Hematopoietic multipotent progenitor cell treated with erythropoietin and hydrocortisone succinate and interleukin-3 and kit ligand, for 15 days (in vitro differentiated cells): ENCODE results near the gene DPPA3.
"Not testable (repeated sequence)": the region's sequence is repeated elsewhere in the genome, so short reads cannot be mapped to it uniquely, and the experiment has no call there.

Experiments used
- DNase-seq: peaks from one replicate; pipeline ENCODE4 v3.0.0-alpha.2; 2015; ENCODE audit warnings: low spot score

The DPPA3 gene

DNA sequence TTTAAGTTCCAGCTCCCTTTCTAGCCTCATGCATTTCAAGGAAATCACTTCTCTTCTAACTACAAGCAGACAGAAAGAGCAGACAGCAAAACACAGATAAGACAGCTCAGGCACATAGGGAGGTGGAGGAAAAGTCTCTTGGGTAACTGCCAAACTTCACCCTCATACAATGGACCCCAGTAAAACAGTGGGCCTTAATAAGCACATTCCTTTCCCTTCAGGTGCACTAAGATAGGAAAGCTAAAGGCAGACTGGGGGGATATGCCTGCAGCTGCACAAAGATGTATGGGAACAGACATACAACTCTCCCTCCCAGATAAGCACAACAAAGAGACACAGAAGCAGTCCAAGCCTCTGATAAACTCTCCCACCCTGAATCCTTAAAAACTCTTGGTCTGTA lies 19.8 kb downstream of the DPPA3 start:
- not testable (repeated sequence) for DNase-seq

DNA sequence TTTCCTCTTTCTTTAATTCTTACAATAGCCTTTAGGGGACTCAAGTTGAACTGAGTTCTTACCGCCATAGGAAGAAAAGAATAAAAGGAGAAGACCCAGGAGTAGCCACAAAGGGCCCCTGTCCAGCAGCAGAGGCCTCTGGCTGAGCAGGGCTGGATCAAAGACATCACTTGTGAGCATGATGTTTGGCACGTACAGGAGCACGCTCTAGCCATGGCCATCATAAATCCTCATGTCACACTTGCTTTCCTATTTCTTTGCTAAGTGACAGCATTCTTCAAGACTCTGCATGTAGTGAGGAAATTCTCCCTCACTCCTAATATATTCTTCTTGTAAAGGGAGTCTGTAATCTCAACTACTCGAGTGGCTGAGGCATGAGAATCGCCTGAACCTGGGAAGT lies 20.3 kb downstream of the DPPA3 start:
- DNase-seq = no peak

DNA sequence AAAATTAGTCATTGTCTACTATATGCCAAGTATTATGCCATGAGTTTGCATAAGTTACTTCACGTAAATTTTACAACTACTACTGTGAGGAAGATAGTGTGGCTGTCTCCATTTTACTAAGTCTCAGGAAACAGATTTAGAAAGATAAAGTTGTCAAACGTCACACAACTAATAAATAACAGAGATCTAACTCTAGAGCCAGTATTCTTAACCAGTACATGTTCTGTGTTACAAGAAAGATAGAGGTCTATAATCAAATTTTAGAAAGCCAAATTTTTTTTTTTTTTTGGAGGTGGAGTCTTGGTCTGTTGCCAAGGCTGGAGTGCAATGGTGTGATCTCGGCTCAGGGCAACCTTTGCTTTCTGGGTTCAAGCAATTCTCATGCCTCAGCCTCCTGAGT lies 21.8 kb downstream of the DPPA3 start:
- no peak for DNase-seq

DNA sequence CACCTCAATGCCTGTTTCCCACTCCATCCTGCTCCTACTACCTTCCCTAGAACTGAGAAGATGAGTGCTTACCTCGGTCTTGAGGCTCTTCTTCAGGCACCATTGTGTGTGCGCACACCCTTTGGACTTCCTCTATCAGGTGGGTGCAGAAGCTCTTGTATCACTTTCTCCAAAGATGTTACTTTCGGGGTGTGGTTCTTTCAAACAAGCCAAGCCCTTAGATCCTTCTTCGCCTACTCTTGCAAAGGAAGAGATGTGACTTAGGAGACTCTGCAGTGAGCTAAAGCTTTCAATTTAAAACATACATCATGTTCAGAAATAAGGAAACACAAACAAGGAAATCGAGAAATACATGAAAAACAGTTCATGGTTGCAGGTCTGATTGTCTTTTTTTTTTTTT lies 36.0 kb downstream of the DPPA3 start, which contains the start of gene CLEC4C:
TSS of gene CLEC4C (minus strand) at position 130 of the 400 bp plus-strand sequence. CDS start at position 103, 27 bp downstream.
- DNase-seq = no peak

DNA sequence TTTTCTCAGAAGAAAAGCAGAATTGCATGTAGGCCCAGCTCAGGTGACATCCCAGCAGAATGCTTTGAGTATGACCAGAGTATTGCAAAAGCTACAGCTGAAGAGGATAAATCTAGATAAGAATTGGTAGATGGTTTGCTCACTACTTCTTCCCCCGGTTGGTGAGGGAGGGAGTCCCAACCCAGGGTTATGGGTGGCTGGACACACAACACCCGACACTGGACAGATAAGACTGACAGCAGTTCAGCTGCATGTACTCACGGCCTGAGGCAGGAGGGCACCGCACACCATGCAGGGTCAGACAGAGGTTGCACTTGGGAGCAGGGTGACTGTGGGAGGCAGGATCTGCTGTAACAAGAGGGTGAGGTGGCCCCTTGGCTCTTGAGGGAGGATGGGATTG lies 37.6 kb downstream of the DPPA3 start:
- DNase-seq = no peak

DNA sequence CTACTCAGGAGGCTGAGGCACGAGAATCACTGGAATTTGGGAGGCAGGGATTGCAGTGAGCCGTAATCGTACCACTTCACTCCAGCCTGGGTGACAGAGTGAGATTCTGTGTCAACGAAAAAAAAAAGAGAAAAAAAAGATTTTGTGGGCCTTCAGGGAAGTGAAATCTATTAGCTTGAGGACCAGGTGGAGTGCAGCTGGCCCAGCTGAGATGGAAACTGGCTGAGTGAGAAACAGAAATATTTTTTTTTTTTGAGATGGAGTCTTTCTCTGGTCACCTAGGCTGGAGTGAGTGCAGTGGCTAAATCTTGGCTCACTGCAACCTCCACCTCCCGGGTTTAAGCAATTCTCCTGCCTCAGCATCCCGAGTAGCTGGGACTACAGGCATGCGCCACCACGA lies 38.2 kb downstream of the DPPA3 start:
- DNase-seq = no peak

DNA sequence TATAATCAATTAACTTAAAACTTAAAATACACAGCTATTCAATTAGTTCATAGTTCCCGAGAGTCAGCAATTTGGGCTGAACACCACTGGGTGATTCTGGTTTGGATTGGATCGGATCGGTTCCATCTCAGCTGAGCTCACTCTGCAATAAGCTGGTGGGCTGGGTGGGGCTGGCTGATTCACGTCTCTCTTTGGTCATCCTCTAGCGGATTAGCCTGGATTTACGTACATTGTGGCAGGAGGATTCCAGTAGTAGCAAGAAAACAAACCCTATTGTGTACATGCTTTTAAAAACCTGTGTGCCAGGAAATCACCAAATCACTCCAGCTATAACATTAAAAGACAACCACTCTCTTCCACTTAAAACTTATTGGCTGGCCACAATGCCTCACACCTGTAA lies 39.1 kb downstream of the DPPA3 start:
- DNase-seq = no peak

DNA sequence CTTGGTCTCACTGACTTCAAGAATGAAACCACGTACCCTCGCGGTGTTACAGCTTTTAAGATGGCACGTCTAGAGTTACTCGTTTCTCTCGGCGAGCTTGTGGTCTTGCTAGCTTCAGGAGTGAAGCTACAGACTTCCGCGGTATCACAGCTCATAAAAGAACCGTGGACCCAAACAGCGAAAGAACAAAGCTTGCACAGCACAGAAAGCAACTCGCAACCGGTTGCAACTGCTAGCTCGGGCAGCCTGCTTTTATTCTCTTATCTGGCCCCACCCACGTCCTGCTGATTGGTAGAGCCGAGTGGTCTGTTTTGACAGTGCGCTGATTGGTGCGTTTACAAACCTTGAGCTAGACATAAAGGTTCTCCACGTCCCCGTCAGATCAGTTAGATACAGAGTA lies 40.2 kb downstream of the DPPA3 start:
- DNase-seq = no peak

DNA sequence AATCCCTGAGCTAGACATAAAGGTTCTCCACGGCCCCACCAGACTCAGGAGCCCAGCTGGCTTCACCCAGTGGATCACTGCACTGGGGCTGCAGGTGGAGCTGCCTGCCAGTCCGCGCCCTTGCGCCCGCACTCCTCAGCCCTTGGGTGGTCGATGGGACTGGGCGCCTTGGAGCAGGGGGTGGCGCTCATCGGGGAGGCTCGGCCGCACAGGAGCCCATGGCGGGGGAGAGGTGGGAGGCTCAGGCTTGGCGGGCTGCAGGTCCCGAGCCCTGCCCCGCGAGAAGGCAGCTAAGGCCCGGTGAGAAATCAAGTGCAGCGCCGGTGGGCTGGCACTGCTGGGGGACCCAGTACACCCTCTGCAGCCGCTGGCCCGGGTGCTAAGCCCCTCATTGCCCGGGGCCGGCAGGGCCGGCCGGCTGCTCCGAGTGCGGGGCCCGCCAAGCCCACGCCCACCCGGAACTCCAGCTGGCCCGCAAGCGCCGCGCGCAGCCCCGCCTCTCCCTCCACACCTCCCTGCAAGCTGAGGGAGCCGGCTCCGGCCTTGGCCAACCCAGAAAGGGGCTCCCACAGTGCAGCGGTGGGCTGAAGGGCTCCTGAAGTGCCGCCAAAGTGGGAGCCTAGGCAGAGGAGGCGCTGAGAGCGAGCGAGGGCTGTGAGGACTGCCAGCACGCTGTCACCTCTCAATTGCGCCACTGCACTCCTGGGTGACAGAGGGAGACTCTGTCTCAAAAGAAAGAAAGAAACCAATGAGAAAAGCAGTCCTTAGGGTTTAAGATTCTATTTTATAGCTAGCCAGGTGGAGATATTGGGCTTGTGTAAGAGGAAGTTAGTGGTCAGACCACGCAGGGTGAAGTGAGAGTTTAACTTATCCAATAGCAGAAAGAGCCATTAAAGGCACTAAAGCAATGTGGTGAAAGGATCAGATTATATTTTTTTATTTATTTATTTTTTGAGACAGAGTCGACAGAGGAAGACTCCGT lies 41.0 kb downstream of the DPPA3 start:
- not testable (repeated sequence) for DNase-seq

DNA sequence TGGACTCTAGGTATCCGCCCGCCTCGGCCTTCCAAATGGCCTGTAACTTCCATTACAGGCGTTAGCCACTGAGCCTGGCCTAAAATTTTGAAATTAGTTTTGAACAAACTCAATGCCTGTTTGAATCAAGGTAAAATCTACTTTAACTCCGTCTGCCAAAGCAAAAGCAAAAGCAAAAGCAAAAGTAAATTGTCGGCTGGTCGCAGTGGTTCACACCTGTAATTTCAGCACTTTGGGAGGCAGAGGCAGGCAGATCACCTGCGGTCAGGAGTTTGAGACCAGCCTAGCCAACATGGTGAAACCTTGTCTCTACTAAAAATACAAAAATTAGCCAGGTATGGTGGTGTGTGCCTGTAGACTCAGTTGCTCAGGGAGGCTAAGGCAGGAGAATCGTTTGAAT lies 44.4 kb downstream of the DPPA3 start:
- not testable (repeated sequence) for DNase-seq

DNA sequence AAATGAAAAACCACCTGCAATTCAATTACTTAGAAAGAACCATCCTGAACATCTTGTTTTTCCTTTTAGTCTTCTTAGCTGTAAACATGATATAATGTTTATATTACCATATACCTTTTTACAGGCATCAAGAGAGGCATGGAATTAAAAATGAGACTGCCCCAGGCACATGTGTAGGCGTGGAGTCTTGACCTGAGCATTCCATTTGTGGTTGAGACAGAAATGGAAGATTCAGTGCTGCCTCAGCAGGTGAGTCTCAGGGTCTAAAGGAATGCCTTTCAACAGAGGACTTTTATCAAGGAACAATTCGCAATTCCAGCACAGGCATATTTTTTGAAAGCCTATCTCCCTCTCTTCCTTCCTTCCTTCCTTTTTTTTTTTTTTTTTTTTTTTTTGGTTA lies 45.8 kb downstream of the DPPA3 start:
- DNase-seq = no peak

DNA sequence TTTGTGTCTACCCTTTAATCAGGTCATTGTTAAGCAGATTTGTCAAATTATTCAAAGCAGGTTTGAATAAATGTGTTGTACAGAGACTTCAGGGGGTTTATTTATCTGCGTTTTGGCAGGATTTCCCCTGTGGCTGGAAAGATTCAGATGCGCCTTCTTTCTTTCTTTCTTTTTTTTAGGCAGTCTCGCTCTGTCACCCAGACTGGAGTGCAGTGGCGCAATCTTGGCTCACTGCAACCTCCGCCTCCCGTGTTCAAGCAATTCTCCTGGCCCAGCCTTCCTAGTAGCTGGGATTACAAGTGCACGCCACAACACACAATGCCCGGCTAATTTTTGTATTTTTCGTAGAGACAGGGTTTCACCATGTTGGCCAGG lies 47.5 kb downstream of the DPPA3 start:
- DNase-seq = no peak
